K562 (cell line): Measurements from ENCODE around the gene RINL. TPM values are rescaled to one million over a fixed set of nuclear protein-coding genes. Genes with fewer than 3 reads are reported as not detected.

ENCODE experiments used
- ATAC-seq: fragments of 200-7000 bp; cut with Tn5 transposase; 3 replicates; pipeline ENCODE4 v1.9.1; 2020; ENCODE audit warnings: moderate library complexity
- BruUV-seq: library from RNA; stranded (reverse); fragments of 400-500 nt; replicated peaks from 2 replicates; lab custom pipeline; 2021; lab: Mats Ljungman, UMichigan
- CTCF ChIA-PET: fragments of 300-600 bp; formaldehyde crosslinking; extraction: SDS; loops from one replicate; lab custom pipeline; 2021; ENCODE audit warnings: low intra/inter-chr PET ratio; lab: Yijun Ruan, JAX
- POLR2A ChIA-PET: fragments of 300-600, 350-650 bp; sonication (Branson Sonifier 250); formaldehyde crosslinking; extraction: SDS; loops from one replicate; lab custom pipeline; 2021; ENCODE audit warnings: antibody characterized with exemption, inconsistent platforms; lab: Yijun Ruan, JAX
- DNase-seq, 4 experiments: peaks; one replicate each; pipeline versions ENCODE4 v3.0.0 to v3.0.0-alpha.2; 2011 to 2018; ENCODE audit warnings: low spot score in 3 of 4, mixed read lengths in 3 of 4; ENCODE audit errors: extremely low read depth in 1 of 4
- FAIRE-seq: peaks from 2 replicates; lab custom pipeline; 2011; peaks lifted over from hg19 to GRCh38; lab: Jason Lieb, UNC
- H2AFZ ChIP-seq: 2 replicates; pipeline ENCODE4 v1.6.0; 2011; ENCODE audit warnings: low read depth, low read length, control low read depth, inconsistent platforms
- H3K27ac ChIP-seq: fragments of 200-600 bp; 3 replicates; pipeline ENCODE4 v1.8.0; 2011; ENCODE audit warnings: low read depth, mild to moderate bottlenecking, control low read depth, inconsistent platforms, low read length, moderate library complexity, mixed read lengths; ENCODE audit errors: extremely low read depth
- H3K27me3 ChIP-seq, 2 experiments: fragments of 300-600 bp in 1 of 2; 2 replicates in 1 of 2; 3 replicates in 1 of 2; pipeline versions ENCODE4 v1.6.0 to v1.8.0; 2011; ENCODE audit warnings: inconsistent platforms in 2 of 2, low read length in 2 of 2, mild to moderate bottlenecking in 1 of 2, mixed read lengths in 1 of 2, moderate library complexity in 1 of 2; ENCODE audit not compliant: control insufficient read depth in 2 of 2, insufficient read depth in 2 of 2
- H3K36me3 ChIP-seq: fragments of 300-600 bp; 3 replicates; pipeline ENCODE4 v1.8.0; 2011; ENCODE audit warnings: mild to moderate bottlenecking, low read length, inconsistent platforms; ENCODE audit not compliant: control insufficient read depth, insufficient read depth
- H3K4me1 ChIP-seq, 2 experiments: fragments of 200-600 bp in 1 of 2; replicated peaks in 1 of 2; 2 replicates in 1 of 2; 3 replicates in 1 of 2; pipeline versions ENCODE4 v1.5.1 to v1.8.0; 2011; ENCODE audit warnings: inconsistent platforms in 2 of 2, low read length in 2 of 2, mild to moderate bottlenecking in 1 of 2, mixed read lengths in 1 of 2, moderate library complexity in 1 of 2; ENCODE audit not compliant: control insufficient read depth in 2 of 2, insufficient read depth in 2 of 2
- H3K4me2 ChIP-seq: 2 replicates; pipeline ENCODE4 v1.6.1; 2011; ENCODE audit warnings: low read length, control low read depth, inconsistent platforms, mixed read lengths; ENCODE audit not compliant: insufficient read depth
- H3K4me3 ChIP-seq: fragments of 200-600 bp; sonication (generic), shearing (Covaris generic); 2 replicates; pipeline ENCODE4 v1.5.1; 2016; ENCODE audit warnings: control low read depth, inconsistent platforms
- H3K79me2 ChIP-seq: fragments of 200-600 bp; 3 replicates; pipeline ENCODE4 v1.8.0; 2011; ENCODE audit warnings: low read length, inconsistent platforms; ENCODE audit not compliant: control insufficient read depth, insufficient read depth
- H3K9ac ChIP-seq, 2 experiments: 2 replicates each; pipeline versions ENCODE4 v1.6.0 to v1.6.1; 2011; ENCODE audit warnings: low read depth in 2 of 2, low read length in 2 of 2, control low read depth in 1 of 2, inconsistent platforms in 1 of 2, mild to moderate bottlenecking in 1 of 2, mixed read lengths in 1 of 2; ENCODE audit not compliant: insufficient read depth in 1 of 2
- H3K9me1 ChIP-seq: one replicate; pipeline ENCODE4 v1.6.0; 2011; ENCODE audit warnings: inconsistent platforms, mild to moderate bottlenecking, low read length, moderate library complexity; ENCODE audit not compliant: control insufficient read depth, insufficient read depth
- H3K9me3 ChIP-seq: replicated peaks from 2 replicates; pipeline ENCODE4 v1.5.1; 2011; ENCODE audit warnings: low read depth, low read length, inconsistent platforms; ENCODE audit not compliant: control insufficient read depth, insufficient read depth
- H4K20me1 ChIP-seq: replicated peaks from 2 replicates; pipeline ENCODE4 v1.6.1; 2011; ENCODE audit warnings: low read length, inconsistent platforms, mixed read lengths; ENCODE audit not compliant: control insufficient read depth, insufficient read depth
- ADNP ChIP-seq: fragments of 200-800 bp; sonication (Bioruptor generic); IDR thresholded peaks from 2 replicates; pipeline ENCODE4 v1.6.1; 2016; ENCODE audit warnings: missing genetic modification characterization, missing compliant biosample characterization
- HMGXB4 ChIP-seq: sonication (generic); formaldehyde crosslinking; IDR thresholded peaks from 2 replicates; pipeline ENCODE4 v1.8.1; 2023; ENCODE audit warnings: mild to moderate bottlenecking, missing genetic modification reagents
- NFYB ChIP-seq: IDR thresholded peaks from 2 replicates; pipeline ENCODE4 v1.6.1; 2011; ENCODE audit warnings: mild to moderate bottlenecking, moderate library complexity; ENCODE audit not compliant: insufficient read length; ENCODE audit errors: extremely low read depth
- SOX6 ChIP-seq: fragments of 450-650 bp; IDR thresholded peaks from 2 replicates; pipeline ENCODE4 v1.6.1; 2014; ENCODE audit warnings: mild to moderate bottlenecking
- WGBS: fragments of 100-300 bp; shearing (Covaris generic); methylation state at CpG from one replicate; pipeline ENCODE4 v1.1.6; 2016; ENCODE audit warnings: low coverage, mixed read lengths; ENCODE audit not compliant: insufficient coverage; ENCODE audit errors: missing lambda C conversion rate; 5-methylcytosine and 5-hydroxymethylcytosine counted together
- in situ Hi-C: fragments of 300-500 bp; cut with MboI; formaldehyde crosslinking; loops from 4 replicates; pipeline ENCODE4 v1.15.0; 2018; ENCODE audit warnings: inconsistent platforms, mixed read lengths
- intact Hi-C: fragments of 100-400 bp; cut with micrococcal nuclease; formaldehyde crosslinking; loops from 2 replicates; pipeline ENCODE4 v1.14.2; 2022
- polyA plus RNA-seq, 8 experiments: library from polyadenylated mRNA; depleted of rRNA in 4 of 8; stranded (reverse) in 5 of 8; unstranded in 3 of 8; fragments of >200 nt; fragmentation: Nextera tagmentation in 2 of 8; fragmentation: Illumina TruSeq in 1 of 8; extraction: Ambion mirVana in 2 of 8; extraction: Trizol in 1 of 8; gene quantifications; 2 replicates each; pipeline versions ENCODE4 v1.2.1 to v1.2.3, GENCODE V29; 2011 to 2014; ENCODE audit warnings: inconsistent platforms in 1 of 8, missing spikeins in 1 of 8
- total RNA-seq, 7 experiments: library from RNA; depleted of rRNA in 6 of 7; stranded (reverse); fragments of >200 nt in 6 of 7; fragmentation: Illumina TruSeq in 2 of 7; extraction: Trizol in 2 of 7; gene quantifications; 2 replicates each; pipeline versions ENCODE4 v1.2.1 to v1.2.3, GENCODE V29; 2011 to 2021; ENCODE audit warnings: low replicate concordance in 1 of 7

RINL gene
- total and polyA plus RNA-seq, 9 of the 15 experiments (the other 6 are each of a cell fraction or from before 2014, with no cell fraction given) = 0.82 to 10.9 (median 4.9) TPM

- in situ Hi-C loops = no loop called here
- ChIA-PET CTCF (interaction anchor here (0.6 kb wide), 1 partner anchor 28 kb away, joined by 3 read pairs; no protein-coding TSS in a partner anchor), POLR2A (interaction anchor here (1.0 kb wide), 1 partner anchor 11 kb away, joined by 3 read pairs; no protein-coding TSS in a partner anchor)
- H3K79me2 ChIP-seq = no peaks in the 10 kb centered on the region
- intact Hi-C loops = no loop called here
- no peaks in the 10 kb centered on the region for H3K9me1 ChIP-seq
- no peak overlapping the region for H2AFZ ChIP-seq
- WGBS = 69% methylated on average over 4 of the region's 5 CpGs
- no peaks in the 10 kb centered on the region for H4K20me1 ChIP-seq
- no peak overlapping the region for H3K4me3 ChIP-seq
- H3K9me3 ChIP-seq = no peaks in the 10 kb centered on the region
- FAIRE-seq = no peak
- no peak overlapping the region for H3K4me2 ChIP-seq
- peak; percentile 45; the same call in 1 of the 3 replicates for ATAC-seq
- BruUV-seq = no TSS peak
- H3K36me3 ChIP-seq = peaks cover 23% of the 10 kb centered on the region; the same call in 2 of the 3 replicates
- H3K9ac ChIP-seq = no peak overlapping the region
- peak in 1 of 4 experiments; percentile 53 for DNase-seq
- TF ChIP-seq ADNP (tag) (no peak), SOX6 (no peak), NFYB (peak; percentile 77)
- no peak overlapping the region for H3K27ac ChIP-seq
- no peaks in the 10 kb centered on the region for H3K27me3 ChIP-seq
- H3K4me1 ChIP-seq = peaks cover under 1 to 21% of the 10 kb centered on the region in 2 experiments; a peak in 4 of 5 replicates
These were observed 14.8 kb upstream of the RINL start for GRCh38 chr19:38892841-38893240.

- FAIRE-seq (no peak), DNase-seq (no peak), ATAC-seq (no peak)
- intact Hi-C loops = no loop called here
- H3K9me1 ChIP-seq = no peaks in the 10 kb centered on the region
- H3K4me2 ChIP-seq = no peak overlapping the region
- in situ Hi-C loops = no loop called here
- BruUV-seq = no TSS peak
- no peak for TF ChIP-seq HMGXB4
- H3K27ac ChIP-seq = no peak overlapping the region
- peak overlapping the region in 1 of 2 experiments; percentile 75; a peak in 2 of 4 replicates for H3K9ac ChIP-seq
- H3K9me3 ChIP-seq = no peaks in the 10 kb centered on the region
- peaks cover 0 to 20% of the 10 kb centered on the region in 2 experiments; a peak in 3 of 5 replicates for H3K4me1 ChIP-seq
- peaks cover 23% of the 10 kb centered on the region; the same call in 2 of the 3 replicates for H3K36me3 ChIP-seq
- H3K27me3 ChIP-seq = no peaks in the 10 kb centered on the region
- H3K79me2 ChIP-seq = no peaks in the 10 kb centered on the region
- POLR2A ChIA-PET = interaction anchor here (0.9 kb wide), 1 partner anchor 11 kb away, joined by 3 read pairs; no protein-coding TSS in a partner anchor
- CTCF ChIA-PET = no interaction called here
- H4K20me1 ChIP-seq = no peaks in the 10 kb centered on the region
- H3K4me3 ChIP-seq = no peak overlapping the region
- no peak overlapping the region for H2AFZ ChIP-seq
- WGBS = 77% methylated on average over 6 of the region's 6 CpGs
These were observed 13.7 kb upstream of the RINL start for GRCh38 chr19:38891771-38892170.
